ENCODE measurements around the gene NCR2. TPM values are rescaled to one million over a fixed set of nuclear protein-coding genes. Genes with fewer than 3 reads are reported as not detected.

Gene NCR2
- total and polyA plus RNA-seq, 2 donors (not counting 1 experiment from before 2014, with no cell fraction given): not detected

DNA sequence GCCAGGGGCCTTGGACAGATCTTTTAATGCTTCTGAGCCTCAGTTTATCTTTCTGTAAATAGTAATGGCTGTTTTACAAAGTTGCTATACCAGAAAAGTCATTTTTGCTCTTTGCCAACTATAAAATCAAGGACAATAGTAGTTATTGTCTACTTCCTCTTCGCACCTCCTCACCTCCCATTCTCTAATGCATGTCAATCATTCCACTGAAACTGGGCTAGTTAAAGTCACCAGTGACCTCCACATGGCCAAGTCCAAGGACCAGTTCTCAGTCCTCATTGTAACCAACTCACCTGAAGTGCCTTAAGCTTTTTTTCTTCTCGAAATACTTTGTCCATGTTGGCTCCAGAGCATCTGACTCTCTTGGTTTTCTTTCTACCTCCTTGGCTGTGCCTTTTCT is 51.2 kb downstream of the NCR2 start:
- no peak overlapping the region for H3K4me3 Mint-ChIP-seq
- H3K4me3 ChIP-seq (ENCODE audit: control extremely low read depth in 1 of 5, extremely low read depth in 1 of 5, insufficient read depth in 1 of 5, low read depth in 2 of 5, low read length in 4 of 5): no peak overlapping the region
- no peak overlapping the region for H3K27ac Mint-ChIP-seq
- CTCF ChIA-PET: no interaction called here
- H4K20me1 ChIP-seq (ENCODE audit: control insufficient read depth, insufficient read depth, low read length, poor library complexity, severe bottlenecking): no peaks in the 10 kb centered on the region
- TF ChIP-seq EZH2 (IDR thresholded peaks at IDR 0.05; ENCODE audit: borderline replicate concordance, insufficient read depth, low read depth, low read length, poor library complexity, severe bottlenecking): no peak
- TF ChIP-seq, protein P1, sequence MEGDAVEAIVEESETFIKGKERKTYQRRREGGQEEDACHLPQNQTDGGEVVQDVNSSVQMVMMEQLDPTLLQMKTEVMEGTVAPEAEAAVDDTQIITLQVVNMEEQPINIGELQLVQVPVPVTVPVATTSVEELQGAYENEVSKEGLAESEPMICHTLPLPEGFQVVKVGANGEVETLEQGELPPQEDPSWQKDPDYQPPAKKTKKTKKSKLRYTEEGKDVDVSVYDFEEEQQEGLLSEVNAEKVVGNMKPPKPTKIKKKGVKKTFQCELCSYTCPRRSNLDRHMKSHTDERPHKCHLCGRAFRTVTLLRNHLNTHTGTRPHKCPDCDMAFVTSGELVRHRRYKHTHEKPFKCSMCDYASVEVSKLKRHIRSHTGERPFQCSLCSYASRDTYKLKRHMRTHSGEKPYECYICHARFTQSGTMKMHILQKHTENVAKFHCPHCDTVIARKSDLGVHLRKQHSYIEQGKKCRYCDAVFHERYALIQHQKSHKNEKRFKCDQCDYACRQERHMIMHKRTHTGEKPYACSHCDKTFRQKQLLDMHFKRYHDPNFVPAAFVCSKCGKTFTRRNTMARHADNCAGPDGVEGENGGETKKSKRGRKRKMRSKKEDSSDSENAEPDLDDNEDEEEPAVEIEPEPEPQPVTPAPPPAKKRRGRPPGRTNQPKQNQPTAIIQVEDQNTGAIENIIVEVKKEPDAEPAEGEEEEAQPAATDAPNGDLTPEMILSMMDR (IDR thresholded peaks at IDR 0.05): no peak
- intact Hi-C loops (cut with micrococcal nuclease): no loop called here
- no peak for ATAC-seq (ENCODE audit: low read depth)
- POLR2A ChIA-PET: no interaction called here
- H3K36me3 ChIP-seq (replicated peaks in 1 of 2; ENCODE audit: control extremely low read depth in 1 of 2, control insufficient read depth in 1 of 2, extremely low read depth in 1 of 2, insufficient read depth in 2 of 2, low read length in 1 of 2): no peaks in the 10 kb centered on the region
- no peak overlapping the region for H3K4me2 ChIP-seq (replicated peaks; ENCODE audit: low read depth, low read length, poor library complexity, severe bottlenecking)
- no peaks in the 10 kb centered on the region for H3K4me1 ChIP-seq (ENCODE audit: control insufficient read depth in 2 of 2, insufficient read depth in 2 of 2, low read length in 2 of 2)
- H3K27ac ChIP-seq (ENCODE audit: low read length in 2 of 2): no peak overlapping the region
- H3K9me3 Mint-ChIP-seq (ENCODE audit: insufficient read depth): no peaks in the 10 kb centered on the region
- H3K27me3 ChIP-seq (replicated peaks in 1 of 4; ENCODE audit: control extremely low read depth in 1 of 4, control insufficient read depth in 3 of 4, insufficient read depth in 4 of 4, low read length in 3 of 4): peaks cover 0 to 35% (median 14%) of the 10 kb centered on the region in 4 experiments
- peaks cover 39% of the 10 kb centered on the region for H3K27me3 Mint-ChIP-seq
- no peaks in the 10 kb centered on the region for H3K9me3 ChIP-seq (ENCODE audit: control extremely low read depth in 1 of 3, control insufficient read depth in 2 of 3, insufficient read depth in 1 of 3, low read length in 2 of 3)
- H2AFZ ChIP-seq (ENCODE audit: insufficient read depth, low read depth, low read length, poor library complexity, severe bottlenecking): no peak overlapping the region
- H3K9ac ChIP-seq (ENCODE audit: low read length): no peak overlapping the region
- WGBS (ENCODE audit: insufficient coverage): 86% methylated on average over 2 of the region's 2 CpGs
- DNase-seq: no peak
- H3K79me2 ChIP-seq (ENCODE audit: control insufficient read depth, insufficient read depth, low read length): no peaks in the 10 kb centered on the region
- H3K4me1 Mint-ChIP-seq: no peaks in the 10 kb centered on the region

DNA sequence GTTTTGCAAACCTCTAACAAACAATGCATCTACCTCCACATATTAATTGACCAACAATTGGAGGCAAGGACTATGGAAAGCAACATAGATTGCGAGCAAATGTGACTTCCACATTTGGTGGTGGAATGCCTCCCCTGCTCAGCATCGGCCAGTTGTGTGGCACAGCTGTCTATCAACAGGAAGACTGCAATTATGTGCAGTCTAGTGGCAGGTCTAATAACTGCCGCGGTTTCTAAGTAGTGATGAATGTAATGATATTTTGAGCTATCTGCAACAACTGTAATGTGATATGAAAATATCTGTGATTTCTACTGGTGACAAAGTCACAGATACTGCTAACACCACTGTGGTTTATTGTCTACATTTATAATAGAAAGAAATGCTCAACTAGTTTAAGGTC is 56.8 kb downstream of the NCR2 start:
- Mint-ChIP-seq H3K4me3 (no peak overlapping the region), H3K4me1 (no peaks in the 10 kb centered on the region), H3K27ac (no peak overlapping the region), H3K27me3 (peaks cover 38% of the 10 kb centered on the region), H3K9me3 (ENCODE audit: insufficient read depth) (peaks cover 14% of the 10 kb centered on the region)
- Histone ChIP-seq H3K27ac (ENCODE audit: low read length in 2 of 2) (no peak overlapping the region), H3K27me3 (replicated peaks in 1 of 4; ENCODE audit: control extremely low read depth in 1 of 4, control insufficient read depth in 3 of 4, insufficient read depth in 4 of 4, low read length in 3 of 4) (peaks cover 0 to 27% (median 8%) of the 10 kb centered on the region in 4 experiments), H4K20me1 (ENCODE audit: control insufficient read depth, insufficient read depth, low read length, poor library complexity, severe bottlenecking) (no peaks in the 10 kb centered on the region), H3K36me3 (replicated peaks in 1 of 2; ENCODE audit: control extremely low read depth in 1 of 2, control insufficient read depth in 1 of 2, extremely low read depth in 1 of 2, insufficient read depth in 2 of 2, low read length in 1 of 2) (no peaks in the 10 kb centered on the region), H2AFZ (ENCODE audit: insufficient read depth, low read depth, low read length, poor library complexity, severe bottlenecking) (no peak overlapping the region), H3K9me3 (ENCODE audit: control extremely low read depth in 1 of 3, control insufficient read depth in 2 of 3, insufficient read depth in 1 of 3, low read length in 2 of 3) (peaks cover 0 to 17% (median 3%) of the 10 kb centered on the region in 3 donors), H3K4me1 (ENCODE audit: control insufficient read depth in 2 of 2, insufficient read depth in 2 of 2, low read length in 2 of 2) (no peaks in the 10 kb centered on the region), H3K79me2 (ENCODE audit: control insufficient read depth, insufficient read depth, low read length) (no peaks in the 10 kb centered on the region), H3K4me3 (ENCODE audit: control extremely low read depth in 1 of 5, extremely low read depth in 1 of 5, insufficient read depth in 1 of 5, low read depth in 2 of 5, low read length in 4 of 5) (no peak overlapping the region), H3K4me2 (replicated peaks; ENCODE audit: low read depth, low read length, poor library complexity, severe bottlenecking) (no peak overlapping the region), H3K9ac (ENCODE audit: low read length) (no peak overlapping the region)
- ChIA-PET POLR2A (no interaction called here), CTCF (interaction anchor here (4.1 kb wide), 1 partner anchor 32 kb away, joined by 20 read pairs; no protein-coding TSS in a partner anchor)
- intact Hi-C loops (cut with micrococcal nuclease): no loop called here
- 17% methylated on average over 4 of the region's 4 CpGs for WGBS (ENCODE audit: insufficient coverage)
- TF ChIP-seq EZH2 (IDR thresholded peaks at IDR 0.05; ENCODE audit: borderline replicate concordance, insufficient read depth, low read depth, low read length, poor library complexity, severe bottlenecking): no peak
- TF ChIP-seq, protein P1 (IDR thresholded peaks at IDR 0.05): no peak
- no peak for ATAC-seq (ENCODE audit: low read depth)
- DNase-seq: no peak

Measured in B cell (primary cell).